ENCODE results near the gene KRT85. TPM values are rescaled to one million over a fixed set of nuclear protein-coding genes. Genes with fewer than 3 reads are reported as not detected.

The KRT85 gene
- polyA plus RNA-seq, 2 of the 4 experiments (the other 2 are of a cell fraction) = 3.7 TPM; not detected in 1

GRCh38 chr12:52415870-52416750 lies 48.8 kb upstream of the KRT85 start:
- WGBS (ENCODE audit: missing lambda C conversion rate) = 64% methylated on average over 10 of the region's 10 CpGs
- no peak for TF ChIP-seq NFE2L2 (conservative IDR thresholded peaks at IDR 0.05; ENCODE audit: low read length)
- no peak for TF ChIP-seq EP300 (IDR thresholded peaks at IDR 0.05)
- TF ChIP-seq HDAC2 (IDR thresholded peaks at IDR 0.05) = no peak
- TF ChIP-seq SMC3 (IDR thresholded peaks at IDR 0.05) = no peak
- no peak for TF ChIP-seq HOXA7 (CRISPR knock-in tag; IDR thresholded peaks at IDR 0.05)
- TF ChIP-seq ZC3H11A (IDR thresholded peaks at IDR 0.05) = no peak
- TF ChIP-seq HOXB13 (CRISPR knock-in tag; IDR thresholded peaks at IDR 0.05; ENCODE audit: low read depth) = no peak
- TF ChIP-seq FOXS1 (CRISPR knock-in tag; IDR thresholded peaks at IDR 0.05) = no peak
- no peak for TF ChIP-seq ATOH8 (CRISPR knock-in tag; IDR thresholded peaks at IDR 0.05; ENCODE audit: low read depth)
- no peak for TF ChIP-seq FOSL2 (IDR thresholded peaks at IDR 0.05)
- no peak for TF ChIP-seq FOSL2 (CRISPR knock-in tag; IDR thresholded peaks at IDR 0.05)
- no peak for TF ChIP-seq ESRRA (IDR thresholded peaks at IDR 0.05; ENCODE audit: borderline replicate concordance, low read length)
- TF ChIP-seq PBX3 (IDR thresholded peaks at IDR 0.05) = no peak
- TF ChIP-seq, protein P1, sequence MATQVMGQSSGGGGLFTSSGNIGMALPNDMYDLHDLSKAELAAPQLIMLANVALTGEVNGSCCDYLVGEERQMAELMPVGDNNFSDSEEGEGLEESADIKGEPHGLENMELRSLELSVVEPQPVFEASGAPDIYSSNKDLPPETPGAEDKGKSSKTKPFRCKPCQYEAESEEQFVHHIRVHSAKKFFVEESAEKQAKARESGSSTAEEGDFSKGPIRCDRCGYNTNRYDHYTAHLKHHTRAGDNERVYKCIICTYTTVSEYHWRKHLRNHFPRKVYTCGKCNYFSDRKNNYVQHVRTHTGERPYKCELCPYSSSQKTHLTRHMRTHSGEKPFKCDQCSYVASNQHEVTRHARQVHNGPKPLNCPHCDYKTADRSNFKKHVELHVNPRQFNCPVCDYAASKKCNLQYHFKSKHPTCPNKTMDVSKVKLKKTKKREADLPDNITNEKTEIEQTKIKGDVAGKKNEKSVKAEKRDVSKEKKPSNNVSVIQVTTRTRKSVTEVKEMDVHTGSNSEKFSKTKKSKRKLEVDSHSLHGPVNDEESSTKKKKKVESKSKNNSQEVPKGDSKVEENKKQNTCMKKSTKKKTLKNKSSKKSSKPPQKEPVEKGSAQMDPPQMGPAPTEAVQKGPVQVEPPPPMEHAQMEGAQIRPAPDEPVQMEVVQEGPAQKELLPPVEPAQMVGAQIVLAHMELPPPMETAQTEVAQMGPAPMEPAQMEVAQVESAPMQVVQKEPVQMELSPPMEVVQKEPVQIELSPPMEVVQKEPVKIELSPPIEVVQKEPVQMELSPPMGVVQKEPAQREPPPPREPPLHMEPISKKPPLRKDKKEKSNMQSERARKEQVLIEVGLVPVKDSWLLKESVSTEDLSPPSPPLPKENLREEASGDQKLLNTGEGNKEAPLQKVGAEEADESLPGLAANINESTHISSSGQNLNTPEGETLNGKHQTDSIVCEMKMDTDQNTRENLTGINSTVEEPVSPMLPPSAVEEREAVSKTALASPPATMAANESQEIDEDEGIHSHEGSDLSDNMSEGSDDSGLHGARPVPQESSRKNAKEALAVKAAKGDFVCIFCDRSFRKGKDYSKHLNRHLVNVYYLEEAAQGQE (IDR thresholded peaks at IDR 0.05) = no peak
- TF ChIP-seq CHD2 (IDR thresholded peaks at IDR 0.05; ENCODE audit: low read length, partially characterized antibody) = no peak
- TF ChIP-seq, protein P2, sequence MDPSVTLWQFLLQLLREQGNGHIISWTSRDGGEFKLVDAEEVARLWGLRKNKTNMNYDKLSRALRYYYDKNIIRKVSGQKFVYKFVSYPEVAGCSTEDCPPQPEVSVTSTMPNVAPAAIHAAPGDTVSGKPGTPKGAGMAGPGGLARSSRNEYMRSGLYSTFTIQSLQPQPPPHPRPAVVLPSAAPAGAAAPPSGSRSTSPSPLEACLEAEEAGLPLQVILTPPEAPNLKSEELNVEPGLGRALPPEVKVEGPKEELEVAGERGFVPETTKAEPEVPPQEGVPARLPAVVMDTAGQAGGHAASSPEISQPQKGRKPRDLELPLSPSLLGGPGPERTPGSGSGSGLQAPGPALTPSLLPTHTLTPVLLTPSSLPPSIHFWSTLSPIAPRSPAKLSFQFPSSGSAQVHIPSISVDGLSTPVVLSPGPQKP (IDR thresholded peaks at IDR 0.05; ENCODE audit: low read depth, low read length) = no peak
- no peak for TF ChIP-seq KDM5A (IDR thresholded peaks at IDR 0.05)
- TF ChIP-seq NPAS2 (CRISPR knock-in tag; IDR thresholded peaks at IDR 0.05; ENCODE audit: borderline replicate concordance) = no peak
- H3K4me3 ChIP-seq = no peak overlapping the region
- CTCF ChIA-PET = interaction anchor here (1.0 to 1.6 kb wide), 6 partner anchors 10 to 92 kb away, joined by 3 to 6 read pairs (median 4); partner anchors contain the start of gene KRT75
- POLR2A ChIA-PET = no interaction called here
- 0 out of 6 replicates have a peak, but pooled peaks of 1 of the 2 experiments have one; percentile 51 for ATAC-seq
- H3K9me3 ChIP-seq = no peaks in the 10 kb centered on the region
- FAIRE-seq = no peak
- 0 out of 3 replicates have a peak overlapping the region, but pooled peaks have one; percentile 8 for H3K4me2 ChIP-seq
- peak in 1 of 2 experiments; percentile 56 for DNase-seq (ENCODE audit: low read depth in 1 of 2, low spot score in 1 of 2)
- H3K4me1 ChIP-seq = peaks cover 29% of the 10 kb centered on the region
- H3K27ac ChIP-seq = peak overlapping the region in 1 of 2 experiments; percentile 17; a peak in 1 of 6 replicates

- ChIA-PET POLR2A (no interaction called here), CTCF (interaction anchor here (1.4 to 3.1 kb wide), 4 partner anchors 19 to 275 kb away, joined by 3 to 12 read pairs (median 6); partner anchors contain the start of gene KRT75)
- Histone ChIP-seq H3K4me2 (no peak overlapping the region), H3K4me1 (peaks cover 29% of the 10 kb centered on the region), H3K4me3 (no peak overlapping the region), H3K9me3 (no peaks in the 10 kb centered on the region), H3K27ac (0 out of 6 replicates have a peak overlapping the region, but pooled peaks of 1 of the 2 experiments have one; percentile 3)
- FAIRE-seq (no peak), DNase-seq (ENCODE audit: low read depth in 1 of 2, low spot score in 1 of 2) (no peak), ATAC-seq (no peak)
- WGBS (ENCODE audit: missing lambda C conversion rate) = 85% methylated on average over 5 of the region's 5 CpGs
- TF ChIP-seq PHF8 (IDR thresholded peaks at IDR 0.05; ENCODE audit: borderline replicate concordance, low read depth) (no peak), JUNB (IDR thresholded peaks at IDR 0.05) (no peak), HOXB5 (CRISPR knock-in tag; IDR thresholded peaks at IDR 0.05) (no peak), CBX2 (IDR thresholded peaks at IDR 0.05; ENCODE audit: borderline replicate concordance, low read depth) (no peak), CEBPB (IDR thresholded peaks at IDR 0.05) (no peak), FOSB (CRISPR knock-in tag; IDR thresholded peaks at IDR 0.05) (no peak), ESRRA (IDR thresholded peaks at IDR 0.05; ENCODE audit: borderline replicate concordance, low read length) (no peak), KDM1A (IDR thresholded peaks at IDR 0.05; ENCODE audit: low read depth) (no peak), ATOH8 (CRISPR knock-in tag; IDR thresholded peaks at IDR 0.05; ENCODE audit: low read depth) (no peak), HMGXB4 (CRISPR knock-in tag; IDR thresholded peaks at IDR 0.05; ENCODE audit: borderline replicate concordance) (no peak)
- TF ChIP-seq, protein P3, sequence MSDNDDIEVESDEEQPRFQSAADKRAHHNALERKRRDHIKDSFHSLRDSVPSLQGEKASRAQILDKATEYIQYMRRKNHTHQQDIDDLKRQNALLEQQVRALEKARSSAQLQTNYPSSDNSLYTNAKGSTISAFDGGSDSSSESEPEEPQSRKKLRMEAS (IDR thresholded peaks at IDR 0.05) = no peak
Measured at GRCh38 chr12:52414936-52415335, 47.7 kb upstream of the KRT85 start.
